HG02759 (cell line): Measurements from ENCODE around the gene IQCC.
"Not testable (repeated sequence)": the region's sequence is repeated elsewhere in the genome, so short reads cannot be mapped to it uniquely, and the experiment has no call there.

Experiments
- ATAC-seq: cut with Tn5 transposase; IDR thresholded peaks from one replicate; pipeline ENCODE4 v1.9.1; 2021; ENCODE audit warnings: mild to moderate bottlenecking, moderate library complexity; ENCODE audit not compliant: unreplicated experiment

The IQCC gene

GRCh38 chr1:32205401-32206370 is at the start of gene IQCC:
Gene IQCC (plus strand): TSS chr1:32205671. CDS start chr1:32205682, 11 bp downstream.
- ATAC-seq, result peak; percentile 65

DNA sequence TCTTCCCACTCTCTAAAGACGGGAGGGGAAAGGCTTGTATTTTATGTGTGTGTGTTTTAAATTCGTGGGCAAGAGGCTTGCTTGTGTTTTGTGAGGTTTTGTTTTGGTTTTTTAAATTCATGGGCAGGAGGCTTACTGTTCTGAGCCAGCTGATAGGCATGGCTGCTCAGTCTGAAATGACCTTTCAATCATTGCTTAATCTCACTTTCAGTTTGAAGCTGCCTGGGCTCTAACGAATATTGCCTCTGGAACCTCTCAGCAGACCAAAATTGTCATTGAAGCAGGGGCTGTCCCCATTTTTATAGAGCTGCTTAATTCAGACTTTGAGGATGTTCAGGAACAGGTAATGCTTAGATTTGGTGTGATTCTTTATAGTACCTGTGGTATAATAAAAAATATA is 46.3 kb upstream of the IQCC start:
- peak; percentile 43 for ATAC-seq

GRCh38 chr1:32163405-32163804 is 42.1 kb upstream of the IQCC start:
- ATAC-seq, result no peak

DNA sequence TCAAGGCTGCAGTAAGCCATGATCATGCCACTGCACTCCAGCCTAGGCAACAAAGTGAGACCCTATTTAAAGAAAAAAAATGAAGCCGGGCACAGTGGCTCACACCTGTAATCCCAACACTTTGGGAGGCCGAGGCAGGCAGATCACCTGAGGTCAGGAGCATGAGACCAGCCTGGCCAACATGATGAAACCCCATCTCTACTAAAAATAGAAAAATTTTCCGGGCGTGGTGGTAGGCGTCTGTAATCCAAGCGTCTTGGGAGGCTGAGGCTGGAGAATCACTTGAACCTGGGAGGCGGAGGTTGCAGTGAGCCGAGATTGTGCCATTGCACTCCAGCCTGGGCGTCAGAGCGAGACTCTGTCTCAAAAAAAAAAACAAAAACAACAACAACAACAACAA is 39.8 kb upstream of the IQCC start:
- ATAC-seq, result not testable (repeated sequence)

- no peak for ATAC-seq
Measured at GRCh38 chr1:32170991-32171390, 34.5 kb upstream of the IQCC start.

GRCh38 chr1:32172621-32173245 is 32.7 kb upstream of the IQCC start:
- ATAC-seq, result no peak

DNA sequence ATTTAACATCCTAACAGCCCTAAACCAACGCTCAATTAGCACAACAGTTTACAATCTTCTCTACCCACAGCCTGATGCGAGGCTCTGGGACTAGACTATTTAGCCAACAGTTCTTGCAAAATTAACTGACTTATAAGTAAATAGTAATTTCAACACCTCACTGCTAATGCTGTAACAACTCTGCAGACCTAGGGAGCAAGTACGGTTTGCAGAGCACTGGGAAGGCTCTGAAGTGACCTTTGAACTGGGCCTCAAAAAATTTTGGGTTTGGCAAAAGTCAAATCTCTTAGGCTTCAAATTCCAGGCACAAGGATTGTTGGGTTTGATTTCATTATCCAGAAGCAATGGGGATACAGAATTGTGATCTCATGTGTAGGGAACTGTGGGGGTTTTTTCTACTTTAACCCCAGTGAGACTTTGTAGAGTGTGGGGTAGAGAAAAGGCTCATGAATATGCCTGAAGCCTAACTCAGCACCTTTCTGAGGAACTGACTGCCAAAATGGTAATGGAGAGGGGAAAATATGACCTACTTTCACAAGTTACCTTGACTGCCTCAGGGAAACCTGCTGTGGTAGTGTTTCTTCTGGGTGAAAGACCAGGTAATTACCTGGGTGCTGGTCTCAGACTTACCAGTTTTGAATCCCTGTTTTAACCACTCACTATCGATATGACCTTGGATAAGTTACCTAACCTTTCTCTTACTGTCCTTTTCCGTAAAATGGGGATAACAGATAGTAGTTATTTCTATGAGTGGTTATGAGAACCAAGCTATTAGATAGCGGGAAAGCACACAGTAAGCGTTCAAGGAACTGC is 26.9 kb upstream of the IQCC start:
- ATAC-seq, result no peak

DNA sequence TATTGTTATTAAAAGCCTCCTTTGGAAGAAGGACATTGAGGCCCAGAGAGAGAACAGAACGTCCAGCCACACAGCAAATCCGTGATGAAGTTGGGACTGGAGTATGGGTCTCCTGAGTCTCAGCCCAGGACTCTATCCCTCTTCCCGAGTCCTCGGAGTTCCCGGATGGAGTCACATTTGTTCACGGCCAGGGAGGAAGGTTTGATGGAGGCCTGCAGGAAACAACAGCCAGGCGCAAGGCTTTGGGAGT is 26.4 kb upstream of the IQCC start:
- no peak for ATAC-seq

GRCh38 chr1:32179443-32180185 is 25.9 kb upstream of the IQCC start, which contains the start of gene TXLNA:
Gene TXLNA (plus strand): TSS chr1:32179675. CDS start chr1:32180346, 671 bp downstream.
- ATAC-seq, result peak; percentile 90

GRCh38 chr1:32180186-32181060 is 25.0 kb upstream of the IQCC start:
- no peak for ATAC-seq

DNA sequence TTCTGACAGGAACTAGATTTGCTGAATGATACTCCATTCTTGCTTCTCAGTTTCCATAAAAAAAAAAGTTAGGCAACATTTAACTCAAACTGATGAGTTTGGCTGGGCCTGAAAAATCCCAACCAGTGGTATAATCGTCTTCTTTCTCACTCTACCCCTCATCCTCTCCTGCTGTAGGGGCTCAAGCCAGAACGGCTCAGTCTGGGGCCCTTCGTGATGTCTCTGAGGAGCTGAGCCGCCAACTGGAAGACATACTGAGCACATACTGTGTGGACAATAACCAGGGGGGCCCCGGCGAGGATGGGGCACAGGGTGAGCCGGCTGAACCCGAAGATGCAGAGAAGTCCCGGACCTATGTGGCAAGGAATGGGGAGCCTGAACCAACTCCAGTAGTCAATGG is 24.4 kb upstream of the IQCC start:
- ATAC-seq, result no peak

DNA sequence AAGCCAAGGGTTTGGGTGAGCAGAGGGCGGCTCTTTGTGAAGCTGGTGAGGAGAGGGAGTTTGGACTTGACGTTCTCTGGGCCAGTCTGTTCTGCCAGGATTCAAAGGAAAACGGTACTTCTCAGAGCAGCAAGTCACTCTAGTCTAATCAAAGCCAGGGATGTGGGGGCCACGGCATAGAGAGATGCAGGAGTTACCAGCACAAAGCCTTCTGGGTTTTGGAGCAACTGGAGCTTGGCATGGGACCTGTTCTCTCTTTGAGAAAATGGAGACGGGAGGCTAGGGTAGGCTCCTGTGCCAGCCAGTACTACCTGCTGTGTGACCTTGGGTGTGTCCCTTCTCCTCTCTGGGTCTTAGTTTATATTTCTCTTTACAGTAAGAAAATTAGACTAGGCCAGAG is 23.9 kb upstream of the IQCC start:
- no peak for ATAC-seq

DNA sequence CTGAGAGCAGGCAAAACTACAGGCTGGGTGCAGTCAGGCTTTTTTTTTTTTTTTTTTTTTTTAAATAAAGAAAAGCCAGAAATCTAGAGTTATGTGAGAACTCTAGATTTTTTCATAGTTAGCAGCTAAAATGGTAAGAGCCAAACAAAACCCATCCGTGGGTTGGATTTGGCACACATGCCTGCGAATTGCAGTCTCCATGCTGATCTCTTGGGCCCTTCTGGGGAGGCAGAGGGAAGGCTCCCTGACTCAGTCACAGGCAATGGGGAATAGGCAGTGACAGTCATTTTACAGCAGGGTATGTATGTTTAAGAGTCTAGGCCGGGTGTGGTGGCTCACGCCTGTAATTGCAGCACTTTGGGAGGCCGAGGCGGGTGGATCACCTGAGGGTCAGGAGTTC is 23.4 kb upstream of the IQCC start:
- no peak for ATAC-seq

GRCh38 chr1:32184650-32185049 is 20.8 kb upstream of the IQCC start:
- no peak for ATAC-seq

GRCh38 chr1:32186077-32186476 is 19.4 kb upstream of the IQCC start:
- no peak for ATAC-seq

GRCh38 chr1:32186491-32186890 is 19.0 kb upstream of the IQCC start:
- ATAC-seq, result no peak

- no peak for ATAC-seq
Measured at GRCh38 chr1:32187850-32188249, 17.6 kb upstream of the IQCC start.

GRCh38 chr1:32192220-32192948 is 13.1 kb upstream of the IQCC start:
- no peak for ATAC-seq

DNA sequence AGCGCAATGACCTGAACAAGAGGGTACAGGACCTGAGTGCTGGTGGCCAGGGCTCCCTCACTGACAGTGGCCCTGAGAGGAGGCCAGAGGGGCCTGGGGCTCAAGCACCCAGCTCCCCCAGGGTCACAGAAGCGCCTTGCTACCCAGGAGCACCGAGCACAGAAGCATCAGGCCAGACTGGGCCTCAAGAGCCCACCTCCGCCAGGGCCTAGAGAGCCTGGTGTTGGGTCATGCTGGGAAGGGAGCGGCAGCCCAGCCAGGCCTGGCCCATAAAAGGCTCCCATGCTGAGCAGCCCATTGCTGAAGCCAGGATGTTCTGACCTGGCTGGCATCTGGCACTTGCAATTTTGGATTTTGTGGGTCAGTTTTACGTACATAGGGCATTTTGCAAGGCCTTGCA is 10.5 kb upstream of the IQCC start:
- no peak for ATAC-seq
